SK-N-MC (cell line): ENCODE data around the gene PACSIN2.

Experiments
- EZH2 ChIP-seq: fragments of 200-600 bp; sonication (generic); IDR thresholded peaks from one replicate; pipeline ENCODE4 v1.6.1; 2017; ENCODE audit warnings: antibody characterized with exemption
- POLR2AphosphoS5 ChIP-seq: IDR thresholded peaks from 2 replicates; pipeline ENCODE4 v1.6.1; 2012; ENCODE audit warnings: mild to moderate bottlenecking, low read depth, low read length, borderline replicate concordance

GRCh38 chr22:42829302-42829701 lies 185.6 kb downstream of the PACSIN2 start:
- no peak for TF ChIP-seq EZH2
- no peak for TF ChIP-seq POLR2AphosphoS5
